SJCRH30 (cell line): ENCODE results near the gene SCAMP3. TPM values are rescaled to one million over a fixed set of nuclear protein-coding genes. Genes with fewer than 3 reads are reported as not detected.
"Not testable (repeated sequence)": the region's sequence is repeated elsewhere in the genome, so short reads cannot be mapped to it uniquely, and the experiment has no call there.

Source experiments
- DNase-seq, 2 experiments: peaks; one replicate each; pipeline ENCODE4 v3.0.0-alpha.2; 2015 to 2020
- H3K27ac ChIP-seq: fragments of 250-450 bp; sonication (Bioruptor Pico); 2 replicates; pipeline ENCODE4 v1.5.1; 2020; ENCODE audit warnings: mild to moderate bottlenecking, moderate library complexity
- H3K27me3 ChIP-seq: fragments of 250-450 bp; sonication (Bioruptor Pico); 2 replicates; pipeline ENCODE4 v1.5.1; 2020; ENCODE audit warnings: mild to moderate bottlenecking, moderate library complexity
- H3K36me3 ChIP-seq: fragments of 250-450 bp; sonication (Bioruptor Pico); 2 replicates; pipeline ENCODE4 v1.5.1; 2020; ENCODE audit warnings: mild to moderate bottlenecking, moderate library complexity
- H3K4me1 ChIP-seq: fragments of 250-450 bp; sonication (Bioruptor Pico); 2 replicates; pipeline ENCODE4 v1.5.1; 2020; ENCODE audit warnings: mild to moderate bottlenecking, moderate library complexity
- H3K4me3 ChIP-seq: fragments of 250-450 bp; sonication (Bioruptor Pico); 2 replicates; pipeline ENCODE4 v1.5.1; 2020; ENCODE audit warnings: mild to moderate bottlenecking, moderate library complexity
- H3K9me3 ChIP-seq: fragments of 250-450 bp; sonication (Bioruptor Pico); replicated peaks from 2 replicates; pipeline ENCODE4 v1.5.1; 2020; ENCODE audit warnings: mild to moderate bottlenecking, moderate library complexity
- total RNA-seq: library from RNA; depleted of rRNA; stranded (reverse); fragments of >200 nt; shearing (Covaris generic); gene quantifications from 2 replicates; pipeline ENCODE4 v1.2.3, GENCODE V29; 2014

SCAMP3 gene
- total RNA-seq, 1 experiment from 2014 or later: 43.4 TPM

- H3K27me3 ChIP-seq: no peaks in the 10 kb centered on the region
- H3K4me1 ChIP-seq: no peaks in the 10 kb centered on the region
- peak; percentile 33 to 39 for DNase-seq
- peak overlapping the region; percentile 59 for H3K27ac ChIP-seq
- H3K4me3 ChIP-seq: peak overlapping the region; percentile 73
- no peaks in the 10 kb centered on the region for H3K9me3 ChIP-seq
- H3K36me3 ChIP-seq: no peaks in the 10 kb centered on the region
Measured at GRCh38 chr1:155254714-155255242, 7.4 kb downstream of the SCAMP3 start.

GRCh38 chr1:155254228-155254713, 7.9 kb downstream of the SCAMP3 start:
- H3K4me3 ChIP-seq: peak overlapping the region; percentile 73
- H3K9me3 ChIP-seq: no peaks in the 10 kb centered on the region
- no peak overlapping the region for H3K27ac ChIP-seq
- DNase-seq: no peak
- no peaks in the 10 kb centered on the region for H3K36me3 ChIP-seq
- no peaks in the 10 kb centered on the region for H3K4me1 ChIP-seq
- H3K27me3 ChIP-seq: no peaks in the 10 kb centered on the region

- no peaks in the 10 kb centered on the region for H3K9me3 ChIP-seq
- H3K4me1 ChIP-seq: no peaks in the 10 kb centered on the region
- H3K4me3 ChIP-seq: no peak overlapping the region
- no peak overlapping the region for H3K27ac ChIP-seq
- DNase-seq: no peak
- H3K36me3 ChIP-seq: no peaks in the 10 kb centered on the region
- no peaks in the 10 kb centered on the region for H3K27me3 ChIP-seq
Measured at GRCh38 chr1:155253797-155254196, 8.4 kb downstream of the SCAMP3 start.

- Histone ChIP-seq H3K4me1 (no peaks in the 10 kb centered on the region), H3K27ac (no peak overlapping the region), H3K27me3 (no peaks in the 10 kb centered on the region), H3K36me3 (no peaks in the 10 kb centered on the region), H3K9me3 (no peaks in the 10 kb centered on the region), H3K4me3 (no peak overlapping the region)
- no peak for DNase-seq
Measured at GRCh38 chr1:155253208-155253607, 9.0 kb downstream of the SCAMP3 start.

- Histone ChIP-seq H3K9me3 (no peaks in the 10 kb centered on the region), H3K27me3 (no peaks in the 10 kb centered on the region), H3K4me3 (no peak overlapping the region), H3K27ac (no peak overlapping the region), H3K36me3 (no peaks in the 10 kb centered on the region), H3K4me1 (no peaks in the 10 kb centered on the region)
- no peak for DNase-seq
Measured at GRCh38 chr1:155251566-155251965, 10.6 kb downstream of the SCAMP3 start.

GRCh38 chr1:155250633-155251449, 11.3 kb downstream of the SCAMP3 start:
- Histone ChIP-seq H3K9me3 (no peaks in the 10 kb centered on the region), H3K4me1 (no peaks in the 10 kb centered on the region), H3K4me3 (no peak overlapping the region), H3K27me3 (no peaks in the 10 kb centered on the region), H3K36me3 (no peaks in the 10 kb centered on the region), H3K27ac (no peak overlapping the region)
- DNase-seq: peak; percentile 93 to 95

GRCh38 chr1:155250246-155250632, 11.9 kb downstream of the SCAMP3 start:
- peaks cover 1% of the 10 kb centered on the region; the same call in 1 of the 2 replicates for H3K4me1 ChIP-seq
- H3K27me3 ChIP-seq: no peaks in the 10 kb centered on the region
- no peak for DNase-seq
- H3K4me3 ChIP-seq: no peak overlapping the region
- no peaks in the 10 kb centered on the region for H3K9me3 ChIP-seq
- no peak overlapping the region for H3K27ac ChIP-seq
- H3K36me3 ChIP-seq: no peaks in the 10 kb centered on the region

GRCh38 chr1:155247667-155248553, 14.2 kb downstream of the SCAMP3 start:
- H3K4me3 ChIP-seq: no peak overlapping the region
- H3K36me3 ChIP-seq: no peaks in the 10 kb centered on the region
- no peaks in the 10 kb centered on the region for H3K27me3 ChIP-seq
- H3K27ac ChIP-seq: no peak overlapping the region
- no peaks in the 10 kb centered on the region for H3K9me3 ChIP-seq
- no peak for DNase-seq
- H3K4me1 ChIP-seq: peaks cover 4% of the 10 kb centered on the region; the same call in 1 of the 2 replicates

- not testable (repeated sequence) for H3K9me3 ChIP-seq, H3K36me3 ChIP-seq, H3K4me1 ChIP-seq, DNase-seq, H3K27me3 ChIP-seq, H3K4me3 ChIP-seq, H3K27ac ChIP-seq
Measured at GRCh38 chr1:155246796-155247195, 15.4 kb downstream of the SCAMP3 start.

GRCh38 chr1:155245163-155245524, 17.0 kb downstream of the SCAMP3 start:
- Histone ChIP-seq H3K4me3 (peak overlapping the region; percentile 68), H3K9me3 (no peaks in the 10 kb centered on the region), H3K4me1 (peaks cover 9% of the 10 kb centered on the region; the same call in 1 of the 2 replicates), H3K27me3 (no peaks in the 10 kb centered on the region), H3K36me3 (no peaks in the 10 kb centered on the region), H3K27ac (peak overlapping the region; percentile 89)
- DNase-seq: no peak

- Histone ChIP-seq H3K36me3 (no peaks in the 10 kb centered on the region), H3K27me3 (no peaks in the 10 kb centered on the region), H3K4me3 (peak overlapping the region; percentile 68), H3K27ac (peak overlapping the region; percentile 89), H3K4me1 (peaks cover 9% of the 10 kb centered on the region; the same call in 1 of the 2 replicates), H3K9me3 (no peaks in the 10 kb centered on the region)
- peak; percentile 99 for DNase-seq
Measured at GRCh38 chr1:155244368-155245162, 17.6 kb downstream of the SCAMP3 start.

GRCh38 chr1:155242805-155243358, 19.3 kb downstream of the SCAMP3 start:
- Histone ChIP-seq H3K27ac (no peak overlapping the region), H3K36me3 (no peaks in the 10 kb centered on the region), H3K4me1 (peaks cover 9% of the 10 kb centered on the region; the same call in 1 of the 2 replicates), H3K4me3 (peak overlapping the region; percentile 68), H3K27me3 (no peaks in the 10 kb centered on the region), H3K9me3 (no peaks in the 10 kb centered on the region)
- no peak for DNase-seq

GRCh38 chr1:155241841-155242264, 20.3 kb downstream of the SCAMP3 start:
- no peak for DNase-seq
- Histone ChIP-seq H3K4me1 (peaks cover 9% of the 10 kb centered on the region; the same call in 1 of the 2 replicates), H3K27ac (no peak overlapping the region), H3K36me3 (no peaks in the 10 kb centered on the region), H3K4me3 (no peak overlapping the region), H3K27me3 (no peaks in the 10 kb centered on the region), H3K9me3 (no peaks in the 10 kb centered on the region)
